GM21528 (cell line): Measurements from ENCODE around the gene KIF11.
"Not testable (repeated sequence)": the region's sequence is repeated elsewhere in the genome, so short reads cannot be mapped to it uniquely, and the experiment has no call there.

ENCODE experiments used
- ATAC-seq: cut with Tn5 transposase; IDR thresholded peaks from one replicate; pipeline ENCODE4 v1.9.1; 2021; ENCODE audit warnings: mild to moderate bottlenecking, moderate library complexity; ENCODE audit not compliant: unreplicated experiment, low FRiP score

The KIF11 gene

DNA sequence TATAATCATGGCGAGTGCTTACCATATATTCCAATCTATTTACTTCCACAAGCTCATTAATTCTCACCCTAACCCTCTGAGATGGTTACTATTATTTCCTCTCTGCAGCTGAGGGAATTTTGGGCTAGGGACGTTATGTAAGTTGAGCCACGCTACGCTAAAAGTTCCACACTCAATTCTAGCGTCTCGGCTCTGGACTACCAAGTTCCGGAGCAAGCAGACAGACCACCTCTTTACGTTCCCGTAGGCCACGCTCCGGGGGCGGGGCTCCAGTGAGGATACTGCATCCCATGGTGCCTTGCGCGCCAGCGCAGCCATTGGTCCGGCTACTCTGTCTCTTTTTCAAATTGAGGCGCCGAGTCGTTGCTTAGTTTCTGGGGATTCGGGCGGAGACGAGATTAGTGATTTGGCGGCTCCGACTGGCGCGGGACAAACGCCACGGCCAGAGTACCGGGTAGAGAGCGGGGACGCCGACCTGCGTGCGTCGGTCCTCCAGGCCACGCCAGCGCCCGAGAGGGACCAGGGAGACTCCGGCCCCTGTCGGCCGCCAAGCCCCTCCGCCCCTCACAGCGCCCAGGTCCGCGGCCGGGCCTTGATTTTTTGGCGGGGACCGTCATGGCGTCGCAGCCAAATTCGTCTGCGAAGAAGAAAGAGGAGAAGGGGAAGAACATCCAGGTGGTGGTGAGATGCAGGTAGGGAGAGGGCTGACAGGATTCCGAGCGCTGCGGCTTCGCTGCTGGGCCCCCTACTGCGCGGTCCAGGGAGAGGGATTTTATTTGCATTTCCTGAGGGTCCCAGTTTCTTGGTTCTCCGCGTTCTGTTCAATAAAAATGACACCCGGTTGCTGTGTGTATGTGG is at the start of gene KIF11:
KIF11 (plus strand) TSS at position 370 of the 858 bp plus-strand sequence; CDS start at position 616, 246 bp downstream.
- ATAC-seq = peak; percentile 69

GRCh38 chr10:92544296-92544695 is 48.6 kb upstream of the KIF11 start:
- no peak for ATAC-seq

- ATAC-seq = no peak
Measured at GRCh38 chr10:92545556-92545955, 47.4 kb upstream of the KIF11 start.

- no peak for ATAC-seq
Measured at GRCh38 chr10:92547676-92548075, 45.3 kb upstream of the KIF11 start.

- ATAC-seq = no peak
Measured at GRCh38 chr10:92550924-92551323, 42.0 kb upstream of the KIF11 start.

DNA sequence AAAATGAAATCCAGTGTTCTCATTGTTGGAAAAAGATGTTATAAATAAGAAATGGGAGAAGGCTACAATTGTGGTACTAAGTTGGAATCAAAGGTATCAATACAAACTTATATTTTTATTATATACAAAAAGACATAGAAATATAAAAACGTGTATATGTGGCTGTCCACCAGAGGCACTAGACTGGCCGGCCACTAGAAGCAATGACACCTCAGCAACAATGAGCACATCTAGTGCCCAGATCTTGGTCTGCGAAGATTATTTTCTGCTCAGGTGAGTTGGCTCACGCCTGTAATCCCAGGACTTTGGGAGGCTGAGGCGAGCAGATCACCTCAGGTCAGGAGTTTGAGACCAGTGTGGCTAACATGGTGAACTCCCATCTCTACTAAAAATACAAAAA is 40.6 kb upstream of the KIF11 start:
- ATAC-seq = no peak

DNA sequence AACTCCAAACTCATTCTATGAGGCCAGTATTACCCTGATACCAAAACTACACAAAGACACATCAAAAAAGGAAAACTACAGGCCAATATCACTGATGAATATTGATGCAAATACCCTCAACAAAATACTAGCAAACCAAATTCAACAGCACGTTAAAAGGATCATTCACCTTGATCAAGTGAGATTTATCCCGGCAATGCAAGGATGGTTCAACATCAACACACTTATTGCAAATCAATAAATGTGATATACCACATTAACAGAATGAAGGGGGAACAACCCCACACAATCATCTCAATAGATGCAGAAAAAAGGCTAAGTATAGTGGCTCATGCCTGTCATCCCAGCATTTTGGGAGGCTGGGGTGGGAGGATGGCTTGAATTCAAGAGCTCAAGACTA is 39.0 kb upstream of the KIF11 start:
- ATAC-seq = no peak

- ATAC-seq = no peak
Measured at GRCh38 chr10:92559046-92559445, 33.9 kb upstream of the KIF11 start.

DNA sequence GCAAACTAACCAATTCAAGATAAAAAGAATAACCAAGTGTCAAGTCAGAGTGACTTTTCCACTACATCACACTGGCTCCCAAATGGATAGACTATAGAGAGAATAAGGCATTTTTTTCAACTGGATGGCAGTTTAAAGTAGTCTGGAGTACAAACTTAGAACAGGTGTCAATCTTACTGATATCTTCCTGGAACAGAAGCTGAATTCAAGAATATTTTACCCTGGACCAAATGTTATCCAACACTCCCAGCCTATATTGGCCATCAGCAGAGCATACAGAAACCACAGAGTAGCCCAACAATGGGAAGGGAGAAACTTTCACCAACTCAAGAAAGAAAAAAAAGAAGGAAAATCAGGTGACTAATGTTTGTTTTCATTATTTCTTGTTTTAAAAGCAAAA is 30.5 kb upstream of the KIF11 start:
- ATAC-seq = no peak

GRCh38 chr10:92567952-92568600 is 24.9 kb upstream of the KIF11 start:
- peak; percentile 56 for ATAC-seq

DNA sequence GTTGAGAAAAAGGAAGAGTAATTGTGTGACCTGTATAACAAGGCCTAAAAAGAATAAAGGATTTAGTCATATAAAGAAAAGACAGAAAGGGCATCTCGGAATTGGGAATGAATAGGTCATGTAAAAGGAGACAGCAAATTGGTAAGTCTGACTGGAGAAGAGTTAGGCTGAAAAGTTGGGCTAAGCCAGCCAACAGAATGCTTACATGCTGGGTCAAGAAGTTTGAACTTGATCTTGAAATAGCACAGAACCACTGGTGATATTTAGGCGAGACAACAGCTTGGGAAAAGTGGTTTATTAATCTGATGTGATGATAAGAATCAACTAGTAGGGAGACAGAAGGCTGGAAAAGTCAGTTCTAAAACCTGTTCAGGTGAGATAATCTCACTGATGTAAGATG is 23.9 kb upstream of the KIF11 start:
- ATAC-seq = no peak

GRCh38 chr10:92569663-92570062 is 23.3 kb upstream of the KIF11 start:
- ATAC-seq = not testable (repeated sequence)

DNA sequence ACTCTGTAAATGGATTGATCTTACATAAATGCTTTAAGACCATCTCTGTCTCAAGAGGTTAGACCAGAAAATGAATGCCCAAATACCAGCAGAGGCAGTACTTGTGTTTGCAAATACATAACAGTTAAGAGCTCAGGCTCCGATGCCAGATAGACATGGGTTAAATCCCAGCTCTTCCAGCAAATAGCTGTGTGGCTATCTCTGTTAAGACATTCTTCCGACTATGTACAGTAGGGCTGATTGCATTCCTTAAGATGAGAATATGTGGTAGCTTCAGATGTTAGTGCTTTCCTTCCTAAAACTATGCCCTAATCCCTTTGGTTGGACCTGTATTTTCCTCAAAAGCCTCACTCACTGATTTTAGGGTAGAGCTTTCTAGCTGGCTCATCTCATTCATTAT is 21.3 kb upstream of the KIF11 start:
- ATAC-seq = no peak

DNA sequence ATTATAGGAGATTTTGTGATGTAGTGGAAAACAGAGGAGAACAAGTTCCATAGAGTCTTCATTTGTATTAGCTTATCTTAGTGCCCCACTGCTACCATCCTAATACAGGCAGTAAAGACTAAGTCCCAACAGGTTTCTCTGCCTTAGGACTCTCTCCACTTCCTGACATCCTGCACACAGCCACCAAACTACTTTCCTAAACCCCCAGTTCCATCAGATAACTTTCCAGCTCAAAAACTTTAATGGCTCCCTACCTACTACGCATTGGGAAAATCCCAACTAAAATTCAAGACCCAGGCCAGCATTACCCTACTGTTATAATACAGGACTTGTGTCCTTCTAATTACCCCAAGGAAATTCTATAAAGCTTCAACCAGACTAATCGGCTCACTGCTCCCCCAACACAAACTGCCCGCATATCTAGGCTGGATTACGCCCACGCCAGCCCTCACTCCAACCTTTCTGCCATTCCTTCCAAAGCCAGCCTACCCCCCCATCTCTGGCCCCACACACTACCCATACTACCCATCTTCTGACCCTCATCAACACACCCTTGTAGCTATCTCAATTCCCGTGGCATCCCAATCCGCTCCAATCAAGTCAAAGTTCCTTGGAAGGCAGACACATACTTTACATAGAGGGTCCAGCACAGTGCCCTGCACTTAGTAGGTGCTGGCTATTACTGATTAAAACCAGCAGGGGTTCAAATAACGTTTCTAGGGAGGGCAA is 20.4 kb upstream of the KIF11 start:
- ATAC-seq = no peak

GRCh38 chr10:92573091-92573797 is 19.7 kb upstream of the KIF11 start:
- ATAC-seq = no peak

DNA sequence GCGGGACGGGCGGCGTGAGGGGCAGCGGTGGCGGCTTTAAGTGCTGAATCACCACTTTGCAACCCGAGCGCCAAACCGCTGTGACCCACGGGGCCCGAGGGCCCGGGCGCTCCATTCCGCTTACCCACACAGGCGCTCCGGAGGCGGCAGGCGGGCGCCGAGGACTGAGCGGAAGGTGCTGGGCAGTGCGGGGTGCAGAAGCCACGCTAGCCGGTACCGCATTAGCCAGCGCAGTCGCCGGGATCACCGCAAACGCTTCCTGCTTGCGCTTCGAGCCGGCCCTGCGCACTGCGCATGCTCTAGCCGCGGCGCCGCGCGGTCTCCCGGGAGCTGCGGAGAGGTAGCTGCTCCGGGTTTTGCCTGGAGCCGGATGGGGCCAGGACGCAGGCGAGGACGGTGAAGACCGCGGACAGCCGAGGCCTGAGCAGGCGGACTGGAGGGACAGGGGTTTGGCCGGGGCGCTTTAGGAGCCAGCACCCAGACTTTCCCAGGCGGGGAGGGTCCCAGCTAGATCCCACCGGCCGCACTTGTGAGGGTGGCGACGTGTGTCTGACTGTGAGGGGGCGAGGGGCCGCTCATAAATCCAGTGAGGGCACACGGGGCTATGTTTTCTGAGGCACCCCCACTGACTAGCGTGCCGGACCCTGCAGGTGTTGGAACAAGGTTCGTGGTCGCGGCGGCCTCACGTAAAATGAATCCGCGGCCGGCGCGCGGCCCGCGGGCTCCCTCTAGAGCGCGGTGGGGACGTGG is 19.0 kb upstream of the KIF11 start, which contains the start of gene IDE:
IDE (minus strand) TSS at position 296 of the 750 bp plus-strand sequence; CDS start at position 222, 74 bp downstream.
- ATAC-seq = peak; percentile 73

- ATAC-seq = peak; percentile 23
Measured at GRCh38 chr10:92574548-92575261, 18.2 kb upstream of the KIF11 start.

DNA sequence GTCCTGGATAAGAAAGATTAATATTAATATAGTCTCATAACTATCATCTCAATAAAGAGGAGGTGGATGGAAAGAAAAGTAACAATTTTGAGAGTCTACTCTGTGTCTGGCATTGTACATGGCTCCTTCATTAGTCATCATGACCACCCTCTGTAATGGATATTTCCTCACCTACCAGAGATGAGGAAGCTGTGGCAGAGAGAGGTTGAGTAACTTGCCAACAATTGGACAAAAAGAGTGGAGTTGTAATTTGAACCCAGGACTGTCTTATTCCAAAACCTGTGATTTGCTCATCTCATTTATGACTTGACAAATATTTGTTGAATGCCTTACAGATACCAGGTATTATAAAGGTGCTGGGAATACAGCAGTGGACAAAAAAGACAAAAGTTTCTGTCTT is 17.0 kb upstream of the KIF11 start:
- ATAC-seq = no peak

DNA sequence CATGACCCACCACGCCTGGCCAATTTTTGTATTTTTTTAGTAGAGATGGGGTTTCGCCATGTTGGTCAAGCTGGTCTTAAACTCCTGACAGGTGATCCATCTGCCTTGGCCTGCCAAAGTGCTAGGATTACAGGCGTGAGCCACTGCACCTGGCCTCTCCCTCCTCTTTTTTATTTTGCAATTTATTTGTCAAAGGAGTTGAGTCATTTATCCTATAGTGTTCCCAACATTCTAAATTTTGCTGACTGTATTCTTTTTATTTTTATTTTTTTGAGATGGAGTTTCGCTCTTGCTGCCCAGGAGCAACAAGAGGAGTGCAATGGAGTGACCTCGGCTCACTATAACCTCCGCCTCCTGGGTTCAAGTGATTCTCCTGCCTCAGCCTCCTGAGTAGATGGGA is 10.6 kb upstream of the KIF11 start:
- ATAC-seq = not testable (repeated sequence)
